ENCODE measurements around the gene GLT6D1.

The GLT6D1 gene

GRCh38 chr9:135666534-135667462 is 27.5 kb upstream of the GLT6D1 start:
- no peak for FAIRE-seq
- DNase-seq (ENCODE audit: insufficient read length, low spot score), result no peak
- TF ChIP-seq SPI1 (IDR thresholded peaks at IDR 0.05; ENCODE audit: low read depth, low read length) (no peak), POLR2AphosphoS5 (IDR thresholded peaks at IDR 0.05; ENCODE audit: low read depth, low read length) (no peak), TAF1 (IDR thresholded peaks at IDR 0.05; ENCODE audit: low read depth, low read length) (no peak), PAX5 (IDR thresholded peaks at IDR 0.05; ENCODE audit: insufficient read depth, low read length, severe bottlenecking) (no peak), POU2F2 (IDR thresholded peaks at IDR 0.05; ENCODE audit: low read depth, low read length) (no peak), POLR2A (IDR thresholded peaks at IDR 0.05; ENCODE audit: low read depth, low read length) (no peak)

- DNase-seq (ENCODE audit: insufficient read length, low spot score) (peak; percentile 13), FAIRE-seq (no peak)
- TF ChIP-seq POLR2AphosphoS5 (IDR thresholded peaks at IDR 0.05; ENCODE audit: low read depth, low read length) (no peak), POLR2A (IDR thresholded peaks at IDR 0.05; ENCODE audit: low read depth, low read length) (no peak), TAF1 (IDR thresholded peaks at IDR 0.05; ENCODE audit: low read depth, low read length) (no peak), POU2F2 (IDR thresholded peaks at IDR 0.05; ENCODE audit: low read depth, low read length) (no peak), SPI1 (IDR thresholded peaks at IDR 0.05; ENCODE audit: low read depth, low read length) (no peak), PAX5 (IDR thresholded peaks at IDR 0.05; ENCODE audit: insufficient read depth, low read length, severe bottlenecking) (no peak)
Observed at GRCh38 chr9:135665795-135666189, 26.5 kb upstream of the GLT6D1 start.

- FAIRE-seq, result no peak
- peak; percentile 5 for DNase-seq (ENCODE audit: insufficient read length, low spot score)
- no peak for TF ChIP-seq TAF1 (IDR thresholded peaks at IDR 0.05; ENCODE audit: low read depth, low read length)
- TF ChIP-seq POLR2AphosphoS5 (IDR thresholded peaks at IDR 0.05; ENCODE audit: low read depth, low read length), result no peak
- no peak for TF ChIP-seq SPI1 (IDR thresholded peaks at IDR 0.05; ENCODE audit: low read depth, low read length)
- no peak for TF ChIP-seq POLR2A (IDR thresholded peaks at IDR 0.05; ENCODE audit: low read depth, low read length)
- TF ChIP-seq PAX5 (IDR thresholded peaks at IDR 0.05; ENCODE audit: insufficient read depth, low read length, severe bottlenecking), result no peak
- no peak for TF ChIP-seq POU2F2 (IDR thresholded peaks at IDR 0.05; ENCODE audit: low read depth, low read length)
Observed at GRCh38 chr9:135664801-135665794, 25.8 kb upstream of the GLT6D1 start.

- FAIRE-seq, result no peak
- no peak for TF ChIP-seq POLR2A (IDR thresholded peaks at IDR 0.05; ENCODE audit: low read depth, low read length)
- no peak for DNase-seq (ENCODE audit: insufficient read length, low spot score)
Observed at GRCh38 chr9:135664266-135664665, 24.9 kb upstream of the GLT6D1 start.

- FAIRE-seq (no peak), DNase-seq (ENCODE audit: insufficient read length, low spot score) (no peak)
- TF ChIP-seq POLR2A (IDR thresholded peaks at IDR 0.05; ENCODE audit: low read depth, low read length), result no peak
- TF ChIP-seq POLR2AphosphoS5 (IDR thresholded peaks at IDR 0.05; ENCODE audit: low read depth, low read length), result no peak
- no peak for TF ChIP-seq POU2F2 (IDR thresholded peaks at IDR 0.05; ENCODE audit: low read depth, low read length)
- TF ChIP-seq TAF1 (IDR thresholded peaks at IDR 0.05; ENCODE audit: low read depth, low read length), result no peak
Observed at GRCh38 chr9:135663857-135664256, 24.5 kb upstream of the GLT6D1 start.

GRCh38 chr9:135663451-135663770 is 24.1 kb upstream of the GLT6D1 start:
- FAIRE-seq (no peak), DNase-seq (ENCODE audit: insufficient read length, low spot score) (no peak)
- TF ChIP-seq POLR2A (IDR thresholded peaks at IDR 0.05; ENCODE audit: low read depth, low read length), result no peak
- no peak for TF ChIP-seq POU2F2 (IDR thresholded peaks at IDR 0.05; ENCODE audit: low read depth, low read length)
- TF ChIP-seq SPI1 (IDR thresholded peaks at IDR 0.05; ENCODE audit: low read depth, low read length), result no peak
- TF ChIP-seq PAX5 (IDR thresholded peaks at IDR 0.05; ENCODE audit: insufficient read depth, low read length, severe bottlenecking), result no peak
- no peak for TF ChIP-seq TAF1 (IDR thresholded peaks at IDR 0.05; ENCODE audit: low read depth, low read length)
- TF ChIP-seq POLR2AphosphoS5 (IDR thresholded peaks at IDR 0.05; ENCODE audit: low read depth, low read length), result no peak

GRCh38 chr9:135662758-135663450 is 23.6 kb upstream of the GLT6D1 start, which contains the start of gene LCN9:
LCN9 (plus strand) TSS chr9:135663309; CDS start chr9:135663322, 13 bp downstream.
- DNase-seq (ENCODE audit: insufficient read length, low spot score), result no peak
- TF ChIP-seq POLR2A (IDR thresholded peaks at IDR 0.05; ENCODE audit: low read depth, low read length) (no peak), SPI1 (IDR thresholded peaks at IDR 0.05; ENCODE audit: low read depth, low read length) (no peak), POU2F2 (IDR thresholded peaks at IDR 0.05; ENCODE audit: low read depth, low read length) (no peak), POLR2AphosphoS5 (IDR thresholded peaks at IDR 0.05; ENCODE audit: low read depth, low read length) (no peak), PAX5 (IDR thresholded peaks at IDR 0.05; ENCODE audit: insufficient read depth, low read length, severe bottlenecking) (no peak), TAF1 (IDR thresholded peaks at IDR 0.05; ENCODE audit: low read depth, low read length) (no peak)
- FAIRE-seq, result no peak

GRCh38 chr9:135661816-135662560 is 22.6 kb upstream of the GLT6D1 start:
- TF ChIP-seq POLR2A (IDR thresholded peaks at IDR 0.05; ENCODE audit: low read depth, low read length) (no peak), PAX5 (IDR thresholded peaks at IDR 0.05; ENCODE audit: insufficient read depth, low read length, severe bottlenecking) (no peak)

More at GRCh38 chr9:135661816-135662560, 22.6 kb upstream of the GLT6D1 start:
- DNase-seq (ENCODE audit: insufficient read length, low spot score) (no peak), FAIRE-seq (no peak)

Data from GM12891 (cell line).